K562 (cell line): ENCODE data around the gene CSNK1G1. TPM values are rescaled to one million over a fixed set of nuclear protein-coding genes. Genes with fewer than 3 reads are reported as not detected.

ENCODE experiments used
- CLOCK ChIP-seq: fragments of 250-450 bp; sonication (Bioruptor Pico); IDR thresholded peaks from 2 replicates; pipeline ENCODE4 v1.4.0; 2020; ENCODE audit warnings: mild to moderate bottlenecking, moderate library complexity, borderline replicate concordance
- CTBP1 ChIP-seq: fragments of 450-650 bp; IDR thresholded peaks from 2 replicates; pipeline ENCODE4 v1.6.1; 2016; ENCODE audit warnings: borderline replicate concordance
- ELF2 ChIP-seq: fragments of 250-450 bp; sonication (Bioruptor Pico); IDR thresholded peaks from 2 replicates; pipeline ENCODE4 v1.5.0; 2021; ENCODE audit warnings: mild to moderate bottlenecking
- GABPB1 ChIP-seq: sonication (generic); formaldehyde crosslinking; IDR thresholded peaks from 2 replicates; pipeline ENCODE4 v1.8.0; 2022; ENCODE audit warnings: mild to moderate bottlenecking, missing genetic modification reagents
- GTF2B ChIP-seq: IDR thresholded peaks from 2 replicates; pipeline ENCODE4 v1.6.1; 2011; ENCODE audit not compliant: insufficient read length; ENCODE audit errors: extremely low read depth
- HDAC3 ChIP-seq: fragments of 450-650 bp; IDR thresholded peaks from 2 replicates; pipeline ENCODE4 v1.6.1; 2018; ENCODE audit warnings: borderline replicate concordance, mild to moderate bottlenecking, moderate library complexity; ENCODE audit not compliant: partially characterized antibody
- HMBOX1 ChIP-seq: sonication (generic); IDR thresholded peaks from 2 replicates; pipeline ENCODE4 v1.6.1; 2016
- HNRNPLL ChIP-seq: fragments of 200-400 bp; formaldehyde crosslinking; IDR thresholded peaks from 2 replicates; pipeline ENCODE4 v1.6.1; 2017; ENCODE audit warnings: low read length, low read depth, mild to moderate bottlenecking; ENCODE audit not compliant: poor library complexity, severe bottlenecking
- NCOA1 ChIP-seq: fragments of 450-650 bp; IDR thresholded peaks from 2 replicates; pipeline ENCODE4 v1.6.1; 2016; ENCODE audit warnings: low read depth
- NONO ChIP-seq, 2 experiments: fragments of 200-400 bp in 1 of 2; fragments of 450-650 bp in 1 of 2; formaldehyde crosslinking in 1 of 2; IDR thresholded peaks; 2 replicates each; pipeline ENCODE4 v1.6.1; 2017; ENCODE audit warnings: low read depth in 2 of 2, mild to moderate bottlenecking in 2 of 2, moderate library complexity in 2 of 2, low read length in 1 of 2
- PHB ChIP-seq: fragments of 250-450 bp; sonication (Bioruptor Pico); IDR thresholded peaks from 2 replicates; pipeline ENCODE4 v1.5.0; 2021
- PHF20 ChIP-seq: fragments of 450-650 bp; IDR thresholded peaks from 2 replicates; pipeline ENCODE4 v1.6.1; 2018; ENCODE audit not compliant: partially characterized antibody
- POU5F1 ChIP-seq: fragments of 150-350 bp; IDR thresholded peaks from 2 replicates; pipeline ENCODE4 v1.6.1; 2014; ENCODE audit warnings: borderline replicate concordance, low read length, low read depth, mild to moderate bottlenecking; ENCODE audit not compliant: partially characterized antibody
- SMARCA5 ChIP-seq: fragments of 450-650 bp; IDR thresholded peaks from 2 replicates; pipeline ENCODE4 v1.6.1; 2016
- SRSF1 ChIP-seq: fragments of 200-400 bp; formaldehyde crosslinking; IDR thresholded peaks from 2 replicates; pipeline ENCODE4 v1.6.1; 2017; ENCODE audit warnings: mild to moderate bottlenecking, low read depth, low read length, moderate library complexity
- YY1 ChIP-seq, 3 experiments: IDR thresholded peaks; 2 replicates each; pipeline ENCODE4 v1.6.1; 2011; ENCODE audit warnings: low read length in 2 of 3, mild to moderate bottlenecking in 2 of 3, moderate library complexity in 2 of 3, borderline replicate concordance in 1 of 3, control low read depth in 1 of 3, low read depth in 1 of 3; ENCODE audit not compliant: insufficient read depth in 3 of 3, insufficient replicate concordance in 2 of 3, control insufficient read depth in 1 of 3, insufficient read length in 1 of 3; ENCODE audit errors: extremely low read depth in 1 of 3
- ZNF133 ChIP-seq: fragments of 250-450 bp; sonication (Bioruptor Pico); IDR thresholded peaks from 2 replicates; pipeline ENCODE4 v1.4.0; 2020; ENCODE audit warnings: mild to moderate bottlenecking
- ZNF696 ChIP-seq: fragments of 250-450 bp; sonication (Bioruptor Pico); conservative IDR thresholded peaks from 2 replicates; pipeline ENCODE4 v1.4.0; 2020; ENCODE audit warnings: mild to moderate bottlenecking, moderate library complexity
- ZSCAN29 ChIP-seq: fragments of 450-650 bp; IDR thresholded peaks from 2 replicates; pipeline ENCODE4 v1.6.1; 2017
- polyA plus RNA-seq, 8 experiments: library from polyadenylated mRNA; depleted of rRNA in 4 of 8; stranded (reverse) in 5 of 8; unstranded in 3 of 8; fragments of >200 nt; fragmentation: Nextera tagmentation in 2 of 8; fragmentation: Illumina TruSeq in 1 of 8; extraction: Ambion mirVana in 2 of 8; extraction: Trizol in 1 of 8; gene quantifications; 2 replicates each; pipeline versions ENCODE4 v1.2.1 to v1.2.3, GENCODE V29; 2011 to 2014; ENCODE audit warnings: inconsistent platforms in 1 of 8, missing spikeins in 1 of 8
- total RNA-seq, 7 experiments: library from RNA; depleted of rRNA in 6 of 7; stranded (reverse); fragments of >200 nt in 6 of 7; fragmentation: Illumina TruSeq in 2 of 7; extraction: Trizol in 2 of 7; gene quantifications; 2 replicates each; pipeline versions ENCODE4 v1.2.1 to v1.2.3, GENCODE V29; 2011 to 2021; ENCODE audit warnings: low replicate concordance in 1 of 7
- TF ChIP-seq, protein P1 (sequence below): fragments of 450-650 bp; IDR thresholded peaks from 2 replicates; pipeline ENCODE4 v1.6.1; 2017; ENCODE audit warnings: antibody characterized with exemption
- TF ChIP-seq, protein P2 (sequence below): fragments of 250-450 bp; sonication (Bioruptor Pico); IDR thresholded peaks from 2 replicates; pipeline ENCODE4 v1.6.1; 2021; ENCODE audit warnings: mild to moderate bottlenecking

CSNK1G1 gene
- total and polyA plus RNA-seq, 9 of the 15 experiments (the other 6 are each of a cell fraction or from before 2014, with no cell fraction given), result 4.5 to 18.5 (median 9.5) TPM

DNA sequence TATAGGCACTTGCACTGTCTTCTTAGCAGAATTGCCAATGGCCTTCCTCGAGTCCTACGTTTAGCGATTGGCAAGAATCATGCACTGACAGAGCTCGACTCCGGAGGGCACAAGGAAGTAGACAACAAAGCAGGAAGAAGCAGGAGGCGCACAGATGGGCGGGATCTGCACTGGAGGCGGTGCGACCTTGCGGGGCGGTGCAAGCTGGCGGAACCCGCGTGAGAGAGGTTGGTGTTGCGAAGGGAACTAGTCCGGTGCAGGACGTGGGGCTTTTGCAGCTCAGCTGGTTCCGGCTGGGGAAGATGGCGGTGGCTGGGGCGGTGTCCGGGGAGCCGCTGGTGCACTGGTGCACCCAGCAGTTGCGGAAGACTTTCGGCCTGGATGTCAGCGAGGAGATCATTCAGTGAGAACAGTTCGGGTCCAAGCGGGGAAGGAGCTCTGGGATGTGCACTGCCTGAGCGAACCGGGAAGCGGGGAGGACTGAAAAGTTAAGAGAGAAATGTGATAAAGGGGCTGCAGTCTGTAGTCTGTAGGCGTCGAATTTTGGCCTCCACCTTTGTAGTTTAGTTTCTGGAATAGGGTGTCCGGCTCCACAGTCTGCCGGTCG is 31.7 kb upstream of the CSNK1G1 start, which contains the start of gene TRIP4 (continued):
- TF ChIP-seq, protein P1, sequence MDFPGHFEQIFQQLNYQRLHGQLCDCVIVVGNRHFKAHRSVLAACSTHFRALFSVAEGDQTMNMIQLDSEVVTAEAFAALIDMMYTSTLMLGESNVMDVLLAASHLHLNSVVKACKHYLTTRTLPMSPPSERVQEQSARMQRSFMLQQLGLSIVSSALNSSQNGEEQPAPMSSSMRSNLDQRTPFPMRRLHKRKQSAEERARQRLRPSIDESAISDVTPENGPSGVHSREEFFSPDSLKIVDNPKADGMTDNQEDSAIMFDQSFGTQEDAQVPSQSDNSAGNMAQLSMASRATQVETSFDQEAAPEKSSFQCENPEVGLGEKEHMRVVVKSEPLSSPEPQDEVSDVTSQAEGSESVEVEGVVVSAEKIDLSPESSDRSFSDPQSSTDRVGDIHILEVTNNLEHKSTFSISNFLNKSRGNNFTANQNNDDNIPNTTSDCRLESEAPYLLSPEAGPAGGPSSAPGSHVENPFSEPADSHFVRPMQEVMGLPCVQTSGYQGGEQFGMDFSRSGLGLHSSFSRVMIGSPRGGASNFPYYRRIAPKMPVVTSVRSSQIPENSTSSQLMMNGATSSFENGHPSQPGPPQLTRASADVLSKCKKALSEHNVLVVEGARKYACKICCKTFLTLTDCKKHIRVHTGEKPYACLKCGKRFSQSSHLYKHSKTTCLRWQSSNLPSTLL, result no peak
- TF ChIP-seq CLOCK (CRISPR knock-in tag) (no peak), YY1 (IDR thresholded peaks at IDR 0.05; ENCODE audit: borderline replicate concordance in 1 of 3, control insufficient read depth in 1 of 3, extremely low read depth in 1 of 3, insufficient read depth in 3 of 3, insufficient read length in 1 of 3, insufficient replicate concordance in 2 of 3, low read depth in 1 of 3, low read length in 2 of 3) (peak; percentile 71 to 98 (median 94)), CTBP1 (peak; percentile 97), GABPB1 (CRISPR knock-in tag) (peak; percentile 100), NONO (IDR thresholded peaks at IDR 0.05; ENCODE audit: low read depth in 2 of 2, low read length in 1 of 2) (peak in 1 of 2 experiments; percentile 61; a peak in 1 of 4 replicates), SRSF1 (no peak), ZNF133 (CRISPR knock-in tag) (0 out of 2 replicates have a peak, but pooled peaks have one; percentile 47), POU5F1 (peak; percentile 77), HNRNPLL (peak; percentile 88), ZNF696 (CRISPR knock-in tag) (no peak), PHF20 (peak; percentile 100), SMARCA5 (peak; percentile 36; the same call in 1 of the 2 replicates), HDAC3 (peak; percentile 70), ELF2 (peak; percentile 88), ZSCAN29 (0 out of 2 replicates have a peak, but pooled peaks have one; percentile 11), HMBOX1 (no peak; the same call in 1 of the 2 replicates), GTF2B (no peak), NCOA1 (peak; percentile 100), PHB (CRISPR knock-in tag) (no peak)
- TF ChIP-seq, protein P2, sequence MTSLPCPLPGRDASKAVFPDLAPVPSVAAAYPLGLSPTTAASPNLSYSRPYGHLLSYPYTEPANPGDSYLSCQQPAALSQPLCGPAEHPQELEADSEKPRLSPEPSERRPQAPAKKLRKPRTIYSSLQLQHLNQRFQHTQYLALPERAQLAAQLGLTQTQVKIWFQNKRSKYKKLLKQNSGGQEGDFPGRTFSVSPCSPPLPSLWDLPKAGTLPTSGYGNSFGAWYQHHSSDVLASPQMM (CRISPR knock-in tag), result no peak
